Stimulated activated naive CD8-positive, alpha-beta T cell treated with anti-CD3 and anti-CD28 coated beads, Interleukin-15, amount 100 ng/mL, for 72 hours (primary cell): ENCODE data around the gene ZNF557.
"Not testable (repeated sequence)": the region's sequence is repeated elsewhere in the genome, so short reads cannot be mapped to it uniquely, and the experiment has no call there.

Experiments used
- ATAC-seq: fragments of 150-1000 bp; cut with Tn5 transposase; 2 replicates; pipeline ENCODE4 v1.10.0; 2021; ENCODE audit warnings: mild to moderate bottlenecking, moderate library complexity
- DNase-seq, 2 donors: peaks; one replicate each; pipeline ENCODE4 v3.0.0; 2021 to 2022
- H3K27ac Mint-ChIP-seq, 2 donors: one replicate each; pipeline ENCODE4 v1.8.0; 2022; ENCODE audit warnings: mild to moderate bottlenecking in 2 of 2, mixed read lengths in 2 of 2, moderate library complexity in 2 of 2
- H3K27me3 Mint-ChIP-seq: one replicate; pipeline ENCODE4 v1.8.0; 2022; ENCODE audit warnings: mixed read lengths
- H3K4me1 Mint-ChIP-seq: one replicate; pipeline ENCODE4 v1.8.0; 2022; ENCODE audit warnings: mild to moderate bottlenecking, mixed read lengths
- H3K4me3 Mint-ChIP-seq, 2 donors: one replicate each; pipeline ENCODE4 v1.8.0; 2022; ENCODE audit warnings: mild to moderate bottlenecking in 2 of 2, mixed read lengths in 2 of 2, moderate library complexity in 1 of 2
- H3K9me3 Mint-ChIP-seq, 2 donors: one replicate each; pipeline ENCODE4 v1.8.0; 2022; ENCODE audit warnings: mixed read lengths in 2 of 2

The ZNF557 gene

GRCh38 chr19:7063764-7064418 is 5.6 kb upstream of the ZNF557 start:
- H3K27ac Mint-ChIP-seq: no peak overlapping the region
- peaks cover 0 to 7% of the 10 kb centered on the region in 2 donors for H3K9me3 Mint-ChIP-seq
- H3K27me3 Mint-ChIP-seq: no peaks in the 10 kb centered on the region
- no peak for DNase-seq
- no peak overlapping the region for H3K4me3 Mint-ChIP-seq
- peaks cover 6% of the 10 kb centered on the region for H3K4me1 Mint-ChIP-seq
- ATAC-seq: peak; percentile 39

DNA sequence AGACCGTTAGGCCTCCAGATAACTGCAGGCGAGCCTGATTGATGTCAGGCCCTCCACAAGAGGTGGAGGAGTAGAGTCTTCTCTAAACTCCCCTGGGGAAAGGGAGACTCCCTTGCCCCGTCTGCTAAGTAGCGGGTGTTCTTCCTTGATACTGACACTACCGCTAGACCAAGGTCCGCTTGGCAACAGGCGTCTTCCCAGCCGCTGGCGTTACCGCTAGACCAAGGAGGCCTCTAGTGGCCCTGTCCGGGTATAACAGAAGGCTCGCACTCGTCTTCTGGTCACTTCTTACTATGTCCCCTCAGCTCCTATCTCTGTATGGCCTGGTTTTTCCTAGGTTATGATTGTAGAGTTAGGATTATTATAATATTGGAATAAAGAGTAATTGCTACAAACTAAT is 2.4 kb upstream of the ZNF557 start:
- H3K4me1 Mint-ChIP-seq, H3K27ac Mint-ChIP-seq, ATAC-seq, H3K4me3 Mint-ChIP-seq, H3K9me3 Mint-ChIP-seq, H3K27me3 Mint-ChIP-seq, DNase-seq: not testable (repeated sequence)

DNA sequence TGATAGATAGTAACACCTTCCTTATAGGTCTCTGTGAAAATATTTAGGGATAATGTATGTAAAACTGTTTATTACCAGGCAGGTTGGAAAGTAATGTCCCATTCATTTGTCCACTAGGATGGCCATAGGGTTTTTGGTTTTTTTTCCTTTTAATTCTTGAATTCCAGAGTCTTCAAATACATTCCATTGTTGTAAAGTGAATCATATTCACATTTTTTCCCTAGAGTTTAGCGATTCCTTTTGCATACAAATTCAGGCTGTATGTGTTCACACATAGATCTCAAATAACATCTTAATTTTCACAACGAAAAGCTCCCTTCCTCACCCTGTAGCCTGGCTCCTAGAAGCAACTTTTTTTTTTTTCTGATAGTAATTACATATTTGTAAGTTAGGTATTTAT is 1.8 kb upstream of the ZNF557 start:
- DNase-seq (no peak), ATAC-seq (no peak)
- peaks cover 16% of the 10 kb centered on the region for H3K4me1 Mint-ChIP-seq
- H3K27me3 Mint-ChIP-seq: no peaks in the 10 kb centered on the region
- no peak overlapping the region for H3K4me3 Mint-ChIP-seq
- peaks cover 0 to 7% of the 10 kb centered on the region in 2 donors for H3K9me3 Mint-ChIP-seq
- H3K27ac Mint-ChIP-seq: no peak overlapping the region

DNA sequence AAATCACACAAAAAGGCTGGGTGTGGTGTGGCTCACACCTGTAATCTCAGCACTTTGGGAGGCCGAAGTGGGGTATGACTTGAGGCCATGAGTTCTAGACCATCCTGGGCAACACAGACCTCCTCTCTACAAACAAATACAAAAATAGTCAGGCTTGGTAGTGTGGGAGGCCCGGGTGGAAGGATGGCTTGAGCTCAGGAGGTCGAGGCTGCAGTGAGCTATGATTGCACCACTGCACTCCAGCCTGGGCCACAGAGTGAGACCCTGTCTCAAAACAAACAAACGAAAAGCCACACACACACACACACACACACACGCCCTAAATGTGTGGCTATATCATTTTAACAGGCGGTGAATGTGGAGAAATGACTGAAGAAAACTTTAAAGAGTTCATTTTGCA is 904 bp upstream of the ZNF557 start:
- Mint-ChIP-seq H3K4me1 (peaks cover 17% of the 10 kb centered on the region), H3K9me3 (peaks cover 0 to 7% of the 10 kb centered on the region in 2 donors), H3K27me3 (no peaks in the 10 kb centered on the region), H3K4me3 (peak overlapping the region; percentile 88 to 98), H3K27ac (peak overlapping the region; percentile 10 to 97)
- ATAC-seq (no peak), DNase-seq (no peak)

GRCh38 chr19:7069904-7070226 is 362 bp downstream of the ZNF557 start:
- DNase-seq (no peak), ATAC-seq (peak; percentile 41)
- Mint-ChIP-seq H3K27ac (peak overlapping the region; percentile 96 to 97), H3K27me3 (no peaks in the 10 kb centered on the region), H3K4me3 (peak overlapping the region; percentile 88 to 98), H3K9me3 (peaks cover 5 to 13% of the 10 kb centered on the region in 2 donors), H3K4me1 (peaks cover 17% of the 10 kb centered on the region)

DNA sequence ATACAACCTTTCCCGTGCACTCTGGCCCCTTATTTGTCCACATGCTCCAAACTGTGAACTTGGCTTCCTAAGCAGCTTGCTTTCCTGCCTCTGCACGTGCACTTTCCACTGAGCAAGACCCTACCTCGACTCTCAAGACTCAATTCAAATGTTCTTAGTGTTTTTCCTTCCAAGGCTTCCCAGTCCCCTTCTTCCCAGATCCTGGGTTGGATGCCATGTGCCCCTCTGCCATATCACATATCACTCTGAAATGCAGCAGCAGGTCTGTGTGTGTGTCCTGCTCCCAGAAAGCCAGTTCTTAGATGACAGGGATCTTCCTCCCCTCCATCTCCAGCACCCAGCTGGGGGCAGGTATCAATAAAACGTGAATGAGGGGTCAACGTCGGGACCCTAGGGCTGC is 3.0 kb downstream of the ZNF557 start:
- H3K4me1 Mint-ChIP-seq: peaks cover 17% of the 10 kb centered on the region
- peak overlapping the region in 1 of 2 donors; percentile 24 for H3K4me3 Mint-ChIP-seq
- no peaks in the 10 kb centered on the region for H3K27me3 Mint-ChIP-seq
- DNase-seq (no peak), ATAC-seq (no peak)
- no peak overlapping the region for H3K27ac Mint-ChIP-seq
- peaks cover 12 to 28% of the 10 kb centered on the region in 2 donors for H3K9me3 Mint-ChIP-seq

DNA sequence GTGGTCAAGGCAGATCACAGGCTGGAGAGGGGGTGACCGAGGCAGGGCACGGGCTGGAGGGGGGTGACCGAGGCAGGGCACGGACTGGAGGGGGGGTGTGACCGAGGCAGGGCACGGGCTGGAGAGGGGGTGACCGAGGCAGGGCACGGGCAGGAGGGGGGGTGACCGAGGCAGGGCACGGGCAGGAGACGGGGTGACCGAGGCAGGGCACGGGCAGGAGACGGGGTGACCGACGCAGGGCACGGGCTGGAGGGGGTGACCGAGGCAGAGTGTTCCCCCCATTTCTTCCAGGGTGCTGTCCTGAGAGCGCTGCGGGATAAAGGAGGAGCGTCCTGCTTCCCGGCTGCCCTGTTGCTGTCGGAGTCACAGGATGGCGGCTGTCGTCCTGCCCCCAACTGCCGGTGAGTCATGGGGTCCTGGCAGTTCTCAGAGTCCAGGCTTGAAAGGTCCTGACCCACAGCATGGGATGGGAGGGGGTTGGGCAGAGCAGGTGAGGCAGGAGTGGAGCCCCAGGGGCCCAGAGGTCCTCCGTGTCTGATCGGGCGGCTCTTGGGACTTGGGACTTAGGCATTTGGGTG is 5.3 kb downstream of the ZNF557 start:
- no peak overlapping the region for H3K27ac Mint-ChIP-seq
- H3K27me3 Mint-ChIP-seq: no peaks in the 10 kb centered on the region
- peaks cover 7% of the 10 kb centered on the region for H3K4me1 Mint-ChIP-seq
- H3K4me3 Mint-ChIP-seq: no peak overlapping the region
- H3K9me3 Mint-ChIP-seq: peaks cover 30 to 51% of the 10 kb centered on the region in 2 donors
- DNase-seq (no peak), ATAC-seq (no peak)

DNA sequence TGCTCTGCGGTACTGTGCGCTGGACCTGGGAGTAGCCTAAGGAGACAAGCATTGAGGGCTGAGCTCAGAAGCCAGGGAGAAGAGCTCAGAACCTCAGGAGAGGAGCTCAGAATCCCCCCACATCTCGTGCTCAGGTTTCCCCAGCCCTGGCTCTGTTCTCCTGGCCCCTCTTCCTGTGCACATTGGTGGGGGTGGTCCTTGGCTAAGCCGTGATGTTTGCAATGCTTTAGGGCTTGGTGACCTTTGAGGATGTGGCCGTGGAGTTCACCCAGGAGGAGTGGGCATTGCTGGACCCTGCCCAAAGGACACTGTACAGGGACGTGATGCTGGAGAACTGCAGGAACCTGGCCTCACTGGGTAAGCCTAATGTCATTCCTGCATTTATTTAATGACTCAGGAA is 6.6 kb downstream of the ZNF557 start:
- ATAC-seq: no peak
- DNase-seq: no peak
- no peaks in the 10 kb centered on the region for H3K27me3 Mint-ChIP-seq
- H3K27ac Mint-ChIP-seq: peak overlapping the region in 1 of 2 donors; percentile 12
- peaks cover 34 to 64% of the 10 kb centered on the region in 2 donors for H3K9me3 Mint-ChIP-seq
- no peak overlapping the region for H3K4me3 Mint-ChIP-seq
- peaks cover 7% of the 10 kb centered on the region for H3K4me1 Mint-ChIP-seq

- no peaks in the 10 kb centered on the region for H3K4me1 Mint-ChIP-seq
- H3K9me3 Mint-ChIP-seq: peaks cover 41 to 76% of the 10 kb centered on the region in 2 donors
- ATAC-seq: no peak
- no peaks in the 10 kb centered on the region for H3K27me3 Mint-ChIP-seq
- no peak overlapping the region for H3K27ac Mint-ChIP-seq
- no peak overlapping the region for H3K4me3 Mint-ChIP-seq
- DNase-seq: no peak
Measured at GRCh38 chr19:7078008-7078407, 8.5 kb downstream of the ZNF557 start.

- peaks cover 38 to 64% of the 10 kb centered on the region in 2 donors for H3K9me3 Mint-ChIP-seq
- peaks cover under 1% of the 10 kb centered on the region for H3K4me1 Mint-ChIP-seq
- DNase-seq: no peak
- no peak overlapping the region for H3K4me3 Mint-ChIP-seq
- peak overlapping the region in 1 of 2 donors; percentile 89 for H3K27ac Mint-ChIP-seq
- H3K27me3 Mint-ChIP-seq: no peaks in the 10 kb centered on the region
- ATAC-seq: no peak
Measured at GRCh38 chr19:7083076-7083956, 13.8 kb downstream of the ZNF557 start.

DNA sequence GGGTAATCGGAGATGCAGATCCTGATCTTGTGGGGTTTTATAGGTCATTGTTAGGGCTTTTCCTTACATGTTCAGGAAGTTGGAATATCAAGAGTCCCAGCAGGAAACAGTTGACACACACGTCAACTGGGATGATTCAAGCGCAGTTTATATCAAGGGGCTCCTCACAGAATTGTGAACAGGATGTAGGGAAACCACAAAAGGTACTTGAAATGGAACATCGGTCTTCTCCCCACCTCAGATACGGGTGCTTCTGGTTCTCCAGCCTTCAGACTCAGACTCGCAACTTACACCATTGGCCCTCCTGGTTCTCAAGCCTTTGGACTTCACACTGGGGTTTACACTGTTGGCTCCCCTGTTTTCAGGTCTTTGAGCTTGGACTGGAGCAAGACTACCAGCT is 19.5 kb downstream of the ZNF557 start:
- no peak overlapping the region for H3K4me3 Mint-ChIP-seq
- DNase-seq (no peak), ATAC-seq (no peak)
- peaks cover 12% of the 10 kb centered on the region for H3K4me1 Mint-ChIP-seq
- H3K27ac Mint-ChIP-seq: no peak overlapping the region
- no peaks in the 10 kb centered on the region for H3K27me3 Mint-ChIP-seq
- H3K9me3 Mint-ChIP-seq: peaks cover 39 to 54% of the 10 kb centered on the region in 2 donors

- H3K4me3 Mint-ChIP-seq: peak overlapping the region; percentile 83 to 87
- H3K9me3 Mint-ChIP-seq: peaks cover 21 to 41% of the 10 kb centered on the region in 2 donors
- H3K4me1 Mint-ChIP-seq: peaks cover 16% of the 10 kb centered on the region
- no peak for DNase-seq
- peaks cover 7% of the 10 kb centered on the region for H3K27me3 Mint-ChIP-seq
- ATAC-seq: no peak
- peak overlapping the region; percentile 83 to 91 for H3K27ac Mint-ChIP-seq
Measured at GRCh38 chr19:7098096-7098495, 28.6 kb downstream of the ZNF557 start.

DNA sequence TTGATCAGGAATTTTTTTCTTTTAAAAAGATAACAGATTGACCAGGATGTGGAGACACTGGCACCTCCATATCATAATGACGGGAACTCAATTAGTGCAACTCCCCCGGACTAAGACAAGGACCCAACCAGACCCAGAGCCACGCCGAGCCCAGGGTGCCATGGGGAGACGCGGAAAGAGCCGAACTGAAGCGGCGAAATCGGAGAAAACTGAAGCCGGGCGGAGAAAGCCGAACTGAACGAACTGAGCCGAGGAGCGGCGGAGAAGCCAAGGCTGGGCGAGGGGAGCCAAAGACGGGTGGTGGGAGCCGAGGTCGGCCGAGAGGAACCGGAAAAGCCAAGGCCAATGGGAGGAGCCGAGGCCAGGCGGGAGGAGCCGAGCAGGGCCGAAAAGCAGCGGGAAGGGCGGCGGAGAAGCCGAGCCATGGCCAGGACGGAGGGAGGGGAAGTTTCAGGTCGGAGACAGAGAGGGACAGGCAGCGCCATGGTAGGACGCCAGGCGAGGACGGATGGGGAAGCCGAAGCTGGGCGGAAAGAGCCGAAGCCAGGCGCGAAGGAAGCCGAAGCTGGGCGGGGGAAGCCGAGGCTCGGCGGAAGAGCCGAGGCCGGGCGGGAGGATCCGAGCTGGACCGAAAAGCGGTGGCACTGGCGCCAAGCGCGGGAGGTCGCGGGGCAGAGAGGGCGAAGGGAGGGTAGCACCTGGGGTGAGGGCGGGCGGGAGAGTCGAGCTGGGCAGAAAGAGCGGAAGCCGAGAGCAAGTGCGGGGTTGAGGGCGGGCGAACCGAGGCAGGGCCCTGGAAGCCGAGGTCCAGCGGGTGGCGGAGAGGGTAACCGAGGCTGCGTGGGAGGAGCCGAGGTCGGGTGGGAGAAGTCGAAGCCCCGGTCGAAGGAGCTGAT is 29.4 kb downstream of the ZNF557 start:
- peak overlapping the region; percentile 83 to 91 for H3K27ac Mint-ChIP-seq
- peaks cover 21 to 41% of the 10 kb centered on the region in 2 donors for H3K9me3 Mint-ChIP-seq
- ATAC-seq (peak; percentile 92), DNase-seq (peak; percentile 93)
- H3K27me3 Mint-ChIP-seq: peaks cover 7% of the 10 kb centered on the region
- peaks cover 16% of the 10 kb centered on the region for H3K4me1 Mint-ChIP-seq
- H3K4me3 Mint-ChIP-seq: peak overlapping the region; percentile 83 to 87

GRCh38 chr19:7099597-7099921 is 30.1 kb downstream of the ZNF557 start:
- peaks cover 21 to 40% of the 10 kb centered on the region in 2 donors for H3K9me3 Mint-ChIP-seq
- DNase-seq (no peak), ATAC-seq (no peak)
- peak overlapping the region; percentile 83 to 87 for H3K4me3 Mint-ChIP-seq
- peaks cover 16% of the 10 kb centered on the region for H3K4me1 Mint-ChIP-seq
- H3K27me3 Mint-ChIP-seq: peaks cover 7% of the 10 kb centered on the region
- peak overlapping the region; percentile 83 to 91 for H3K27ac Mint-ChIP-seq
